Activated naive CD4-positive, alpha-beta T cell treated with anti-CD3 and anti-CD28 coated beads, Interleukin-2, amount 10 ng/mL, durations not matched to agents 7 days and 5 days (primary cell): ENCODE data around the gene SMYD1.

Source experiments
- CTCF ChIA-PET: fragments of 350-600 bp; sonication (Branson Sonifier 250); formaldehyde crosslinking; loops from one replicate; lab custom pipeline; 2021; ENCODE audit warnings: antibody characterized with exemption; lab: Charles Lee
- DNase-seq: peaks from one replicate; pipeline ENCODE4 v3.0.0-alpha.2; 2020
- H3K27ac Mint-ChIP-seq: one replicate; pipeline ENCODE4 v1.8.0; 2021; ENCODE audit warnings: mild to moderate bottlenecking, moderate library complexity, mixed read lengths
- H3K27me3 Mint-ChIP-seq: one replicate; pipeline ENCODE4 v1.8.0; 2021; ENCODE audit warnings: mild to moderate bottlenecking, mixed read lengths
- H3K36me3 Mint-ChIP-seq: one replicate; pipeline ENCODE4 v1.8.0; 2021; ENCODE audit warnings: mixed read lengths
- H3K4me1 Mint-ChIP-seq: one replicate; pipeline ENCODE4 v1.8.0; 2021; ENCODE audit warnings: mixed read lengths
- H3K4me3 Mint-ChIP-seq: one replicate; pipeline ENCODE4 v1.8.0; 2021; ENCODE audit warnings: mild to moderate bottlenecking, moderate library complexity, mixed read lengths
- H3K9me3 Mint-ChIP-seq: one replicate; pipeline ENCODE4 v1.8.0; 2021; ENCODE audit warnings: mixed read lengths

SMYD1 gene

DNA sequence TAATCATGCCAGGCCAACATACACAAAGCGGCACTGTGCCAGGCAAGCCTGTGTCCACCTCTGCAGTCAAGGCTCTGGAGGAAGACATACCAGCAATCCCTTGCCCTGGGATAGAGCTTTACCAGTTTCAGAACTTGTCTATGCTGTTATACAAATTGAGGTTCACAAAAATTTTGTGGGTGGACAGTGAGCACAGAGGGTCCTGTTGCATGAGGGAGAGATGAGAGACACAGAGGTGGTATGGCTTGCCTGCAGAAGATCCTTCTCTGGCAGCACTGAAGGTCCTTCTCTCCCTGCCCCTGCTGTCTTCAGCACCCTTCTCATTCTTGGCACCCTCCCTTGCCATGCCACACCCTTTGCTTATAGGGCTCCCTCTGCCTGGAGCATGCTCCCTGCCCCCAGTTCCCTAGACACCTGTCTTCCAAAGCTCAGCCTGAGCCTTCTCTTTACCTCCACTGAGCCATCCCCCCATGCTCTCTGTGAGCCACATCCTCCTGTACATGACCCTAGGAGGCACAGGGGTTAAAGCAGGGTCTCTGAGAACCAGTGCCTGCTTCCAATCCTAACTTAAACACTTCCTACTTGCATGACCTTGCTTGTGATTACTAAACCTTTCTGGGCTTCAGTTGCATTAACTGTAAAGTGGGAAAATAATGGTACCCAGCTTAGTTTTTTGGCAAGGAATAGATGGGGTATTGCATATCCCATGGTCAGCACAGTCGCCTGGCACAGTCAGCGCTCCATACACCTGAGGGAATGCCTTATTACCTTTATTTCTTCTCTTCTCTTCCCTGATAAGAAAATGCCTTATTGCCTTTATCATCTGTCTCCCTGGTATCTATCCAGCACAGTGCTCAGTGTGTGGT lies 59.4 kb downstream of the SMYD1 start:
- no peak for DNase-seq
- H3K4me1 Mint-ChIP-seq, result no peaks in the 10 kb centered on the region
- peaks cover 20% of the 10 kb centered on the region for H3K27me3 Mint-ChIP-seq
- no peaks in the 10 kb centered on the region for H3K36me3 Mint-ChIP-seq
- CTCF ChIA-PET, result no interaction called here
- H3K9me3 Mint-ChIP-seq, result no peaks in the 10 kb centered on the region
- H3K4me3 Mint-ChIP-seq, result no peak overlapping the region
- H3K27ac Mint-ChIP-seq, result peak overlapping the region; percentile 28

DNA sequence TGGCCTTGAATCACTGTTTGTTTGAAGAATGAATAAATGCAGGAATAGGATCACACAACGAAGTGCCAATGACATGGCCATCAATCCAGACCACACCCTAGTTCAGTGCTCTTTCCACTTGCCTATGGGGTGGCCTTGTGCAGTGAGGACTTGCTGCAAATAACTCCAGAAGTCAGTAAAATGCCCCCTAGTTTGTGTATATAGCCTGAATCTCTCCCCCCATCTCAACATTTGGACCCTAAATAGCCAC lies 59.9 kb downstream of the SMYD1 start:
- Mint-ChIP-seq H3K4me1 (no peaks in the 10 kb centered on the region), H3K36me3 (no peaks in the 10 kb centered on the region), H3K9me3 (no peaks in the 10 kb centered on the region), H3K27ac (no peak overlapping the region), H3K4me3 (no peak overlapping the region), H3K27me3 (peaks cover 18% of the 10 kb centered on the region)
- no peak for DNase-seq
- CTCF ChIA-PET, result no interaction called here

DNA sequence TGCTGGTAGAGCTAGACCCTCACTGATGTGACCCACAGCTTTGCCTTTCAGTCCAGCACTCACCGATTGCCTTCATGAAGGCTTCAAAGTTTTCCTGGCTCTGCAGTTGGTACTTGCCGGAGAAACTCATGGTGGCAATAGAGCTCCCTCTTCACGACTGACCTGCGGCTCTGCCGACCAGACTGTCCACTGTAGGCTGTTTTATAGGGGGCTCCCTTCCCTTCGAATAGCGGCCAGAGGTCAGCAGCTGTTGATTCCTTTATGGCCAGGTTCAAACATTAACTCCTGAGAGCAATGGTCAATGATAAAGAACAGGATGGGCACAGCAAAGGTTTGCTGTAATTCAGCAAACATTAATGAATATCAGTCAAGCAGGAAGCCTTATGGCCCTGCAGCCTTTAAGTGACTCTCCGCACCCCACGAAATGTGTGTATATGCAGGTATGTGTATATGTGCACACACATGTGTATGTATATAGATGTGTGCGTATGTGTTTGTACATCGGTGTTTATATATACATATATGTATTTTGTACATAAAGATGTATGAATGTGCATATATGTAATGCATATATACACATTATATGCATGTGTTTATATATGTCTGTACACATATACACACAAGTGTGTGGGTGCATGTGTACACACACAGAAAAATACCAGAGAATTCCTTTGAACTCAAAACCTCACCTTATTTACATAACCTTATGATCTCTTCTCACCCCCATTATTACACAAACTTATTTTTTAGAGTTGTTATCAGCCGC lies 60.4 kb downstream of the SMYD1 start, which contains the start of gene FABP1:
FABP1 (minus strand) TSS at position 175 of the 766 bp plus-strand sequence; CDS start at position 130, 45 bp downstream.
- no peak for DNase-seq
- Mint-ChIP-seq H3K4me3 (no peak within 1 kb of the TSS), H3K9me3 (no peaks in the 10 kb centered on the region), H3K27ac (no peak within 1 kb of the TSS), H3K36me3 (no peaks in the 10 kb centered on the region), H3K27me3 (peaks cover 17% of the 10 kb centered on the region), H3K4me1 (no peaks in the 10 kb centered on the region)
- CTCF ChIA-PET, result no interaction called here

DNA sequence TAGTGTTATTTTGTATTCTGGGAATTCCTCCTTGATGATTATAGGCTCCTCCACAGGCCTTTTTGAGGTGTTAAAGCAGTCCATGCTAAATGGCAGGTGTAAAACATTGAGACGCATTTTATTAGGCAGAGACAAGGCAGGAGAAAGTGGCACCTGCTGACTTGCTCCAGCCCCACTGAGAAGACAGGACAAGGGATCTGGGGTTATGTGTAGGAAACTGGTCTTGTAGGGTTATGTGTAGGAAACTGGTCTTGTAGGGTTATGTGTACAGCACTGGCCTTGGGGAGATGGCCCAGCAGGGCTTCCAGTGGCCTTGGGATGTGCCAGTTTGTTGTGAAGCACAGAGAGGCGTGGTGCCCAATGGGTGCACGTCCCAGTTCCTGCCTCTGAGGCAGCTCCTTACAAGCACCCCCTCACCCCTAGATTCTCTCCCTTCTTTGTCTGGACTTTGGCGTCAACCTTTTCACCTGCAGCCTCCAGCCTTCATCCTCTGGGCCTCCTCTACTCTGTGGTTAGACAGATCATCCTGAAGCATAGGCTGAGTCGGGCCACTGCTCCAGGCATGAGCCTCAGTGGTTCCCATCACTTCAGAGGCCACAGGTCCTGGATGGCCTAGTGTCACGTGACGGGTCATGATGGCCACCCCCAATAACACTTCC lies 61.2 kb downstream of the SMYD1 start:
- no peak for DNase-seq
- CTCF ChIA-PET, result no interaction called here
- peaks cover 17% of the 10 kb centered on the region for H3K27me3 Mint-ChIP-seq
- no peak overlapping the region for H3K27ac Mint-ChIP-seq
- no peak overlapping the region for H3K4me3 Mint-ChIP-seq
- H3K4me1 Mint-ChIP-seq, result no peaks in the 10 kb centered on the region
- no peaks in the 10 kb centered on the region for H3K36me3 Mint-ChIP-seq
- no peaks in the 10 kb centered on the region for H3K9me3 Mint-ChIP-seq

- no peaks in the 10 kb centered on the region for H3K36me3 Mint-ChIP-seq
- H3K27me3 Mint-ChIP-seq, result peaks cover 17% of the 10 kb centered on the region
- no peak overlapping the region for H3K27ac Mint-ChIP-seq
- H3K4me3 Mint-ChIP-seq, result no peak overlapping the region
- H3K9me3 Mint-ChIP-seq, result no peaks in the 10 kb centered on the region
- no peak for DNase-seq
- CTCF ChIA-PET, result no interaction called here
- no peaks in the 10 kb centered on the region for H3K4me1 Mint-ChIP-seq
Measured at GRCh38 chr2:88129313-88129959, 61.8 kb downstream of the SMYD1 start.

DNA sequence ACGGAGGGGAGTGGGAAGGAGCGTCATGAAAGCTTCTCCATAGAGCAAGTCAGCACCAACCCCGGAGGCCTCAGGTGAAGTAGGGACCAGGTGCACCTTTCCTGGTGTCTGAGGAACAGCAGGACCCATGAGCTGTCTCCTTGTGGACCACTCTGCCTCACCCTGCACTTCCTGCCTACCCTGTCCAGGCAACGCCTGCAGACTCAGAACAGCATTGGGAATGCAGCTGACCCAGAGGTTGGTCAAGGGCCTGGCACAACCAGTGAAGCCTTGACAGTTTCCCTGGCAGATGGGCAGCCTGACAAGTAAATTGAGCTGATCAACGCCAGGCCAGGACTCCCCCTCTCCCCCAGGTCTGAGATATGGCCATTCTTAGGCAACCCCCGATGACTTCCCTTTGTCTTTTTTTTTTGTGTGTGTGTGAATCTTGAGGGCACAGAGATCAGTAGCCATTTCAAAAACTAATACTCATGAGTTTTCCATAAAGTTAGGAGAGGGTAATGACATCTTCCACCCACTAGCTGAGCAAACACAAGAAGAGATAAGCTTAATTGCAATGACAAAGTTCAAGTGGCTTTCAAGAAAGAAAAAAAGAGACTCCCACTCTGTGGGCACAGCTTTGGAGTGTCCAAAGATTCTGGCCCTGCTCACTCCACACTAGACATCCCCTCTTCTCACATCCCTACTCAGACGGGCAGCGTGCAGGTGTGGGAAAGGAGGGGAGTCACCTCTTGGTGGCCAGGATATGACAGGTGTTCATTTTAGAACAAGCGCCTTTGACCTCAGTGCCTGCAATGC lies 63.8 kb downstream of the SMYD1 start:
- H3K36me3 Mint-ChIP-seq, result no peaks in the 10 kb centered on the region
- H3K4me3 Mint-ChIP-seq, result no peak overlapping the region
- H3K4me1 Mint-ChIP-seq, result no peaks in the 10 kb centered on the region
- peaks cover 15% of the 10 kb centered on the region for H3K27me3 Mint-ChIP-seq
- H3K9me3 Mint-ChIP-seq, result no peaks in the 10 kb centered on the region
- DNase-seq, result no peak
- CTCF ChIA-PET, result interaction anchor here (1.1 kb wide), 1 partner anchor 9 kb away, joined by 3 read pairs; no protein-coding TSS in a partner anchor
- no peak overlapping the region for H3K27ac Mint-ChIP-seq

- DNase-seq, result no peak
- H3K4me1 Mint-ChIP-seq, result no peaks in the 10 kb centered on the region
- CTCF ChIA-PET, result interaction anchor here (1.1 kb wide), 1 partner anchor 10 kb away, joined by 3 read pairs; no protein-coding TSS in a partner anchor
- H3K36me3 Mint-ChIP-seq, result no peaks in the 10 kb centered on the region
- no peaks in the 10 kb centered on the region for H3K9me3 Mint-ChIP-seq
- H3K27ac Mint-ChIP-seq, result no peak overlapping the region
- H3K27me3 Mint-ChIP-seq, result peaks cover 17% of the 10 kb centered on the region
- H3K4me3 Mint-ChIP-seq, result no peak overlapping the region
Measured at GRCh38 chr2:88131999-88132368, 64.4 kb downstream of the SMYD1 start.

DNA sequence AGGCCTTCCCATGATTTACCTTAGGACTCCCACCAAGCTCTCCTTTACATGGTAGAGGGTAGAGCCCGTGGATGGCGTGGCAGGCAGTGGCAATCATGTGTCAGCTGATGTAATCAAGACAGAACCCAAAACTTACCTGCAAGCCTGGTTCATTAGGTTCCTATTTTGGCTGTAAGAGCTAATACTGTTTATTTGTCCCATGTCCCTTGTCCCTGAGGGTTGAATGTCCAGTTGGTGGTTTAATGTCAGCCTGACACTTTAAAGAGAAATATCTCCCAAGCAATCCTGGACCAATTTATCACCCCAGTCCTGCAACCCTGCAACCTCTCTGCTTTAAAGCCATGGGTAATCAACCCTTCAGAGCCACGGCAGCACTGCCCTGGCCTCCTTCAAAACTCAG lies 66.2 kb downstream of the SMYD1 start:
- CTCF ChIA-PET, result no interaction called here
- H3K4me3 Mint-ChIP-seq, result no peak overlapping the region
- no peak for DNase-seq
- peaks cover 17% of the 10 kb centered on the region for H3K27me3 Mint-ChIP-seq
- H3K27ac Mint-ChIP-seq, result no peak overlapping the region
- no peaks in the 10 kb centered on the region for H3K4me1 Mint-ChIP-seq
- no peaks in the 10 kb centered on the region for H3K36me3 Mint-ChIP-seq
- H3K9me3 Mint-ChIP-seq, result no peaks in the 10 kb centered on the region

DNA sequence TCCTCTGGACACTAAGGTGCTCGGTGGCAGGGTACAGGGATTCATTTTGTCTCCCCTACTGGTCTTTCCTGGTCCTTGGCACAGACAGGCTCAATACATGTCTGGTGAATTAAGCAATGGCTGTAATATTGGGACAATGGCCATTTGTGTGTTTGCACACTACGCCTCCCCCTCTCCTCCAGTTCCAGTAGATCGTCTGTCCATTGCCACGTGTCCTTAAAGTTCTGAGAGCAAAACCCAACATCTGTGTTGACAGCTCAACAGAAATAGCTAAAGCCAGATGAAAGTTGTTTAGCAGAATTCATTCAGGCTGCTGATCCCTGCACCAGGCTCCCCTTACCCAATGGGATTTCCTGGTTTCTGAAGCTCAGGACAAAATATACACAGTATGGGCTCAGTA lies 69.2 kb downstream of the SMYD1 start:
- Mint-ChIP-seq H3K27ac (no peak overlapping the region), H3K27me3 (peaks cover 22% of the 10 kb centered on the region), H3K36me3 (no peaks in the 10 kb centered on the region), H3K4me3 (no peak overlapping the region), H3K4me1 (no peaks in the 10 kb centered on the region), H3K9me3 (no peaks in the 10 kb centered on the region)
- DNase-seq, result no peak
- CTCF ChIA-PET, result no interaction called here

- CTCF ChIA-PET, result no interaction called here
Measured at GRCh38 chr2:88137833-88138232, 70.2 kb downstream of the SMYD1 start.

GRCh38 chr2:88139203-88139702 lies 71.6 kb downstream of the SMYD1 start:
- CTCF ChIA-PET, result interaction anchor here (1.8 kb wide), 1 partner anchor 79 kb away, joined by 4 read pairs; no protein-coding TSS in a partner anchor
- no peaks in the 10 kb centered on the region for H3K9me3 Mint-ChIP-seq
- DNase-seq, result no peak
- H3K4me1 Mint-ChIP-seq, result no peaks in the 10 kb centered on the region
- no peaks in the 10 kb centered on the region for H3K36me3 Mint-ChIP-seq
- no peak overlapping the region for H3K4me3 Mint-ChIP-seq
- H3K27ac Mint-ChIP-seq, result no peak overlapping the region
- peaks cover 31% of the 10 kb centered on the region for H3K27me3 Mint-ChIP-seq

More at GRCh38 chr2:88137833-88138232, 70.2 kb downstream of the SMYD1 start:
- no peak overlapping the region for H3K4me3 Mint-ChIP-seq
- H3K36me3 Mint-ChIP-seq, result no peaks in the 10 kb centered on the region
- no peaks in the 10 kb centered on the region for H3K9me3 Mint-ChIP-seq
- no peak for DNase-seq
- H3K27me3 Mint-ChIP-seq, result peaks cover 28% of the 10 kb centered on the region
- no peak overlapping the region for H3K27ac Mint-ChIP-seq
- H3K4me1 Mint-ChIP-seq, result no peaks in the 10 kb centered on the region

DNA sequence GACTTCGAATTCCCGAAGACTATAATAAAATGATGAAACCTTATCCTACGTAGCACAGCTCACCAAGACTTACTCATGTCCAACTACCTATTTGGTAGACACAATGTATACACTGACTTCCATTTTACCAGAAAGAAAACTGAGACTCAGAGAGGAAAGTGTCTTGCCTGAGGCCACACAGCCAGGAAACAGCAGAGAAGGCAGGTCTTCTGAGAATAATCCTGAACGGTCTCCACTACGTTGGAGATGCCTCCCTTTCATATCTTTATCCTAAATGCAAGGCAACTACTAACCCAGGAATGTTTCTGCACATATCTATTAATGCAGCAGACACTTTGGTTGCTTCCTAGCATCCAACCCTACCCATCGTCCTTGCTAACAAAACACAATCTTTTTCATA lies 72.2 kb downstream of the SMYD1 start:
- DNase-seq, result no peak
- Mint-ChIP-seq H3K27ac (no peak overlapping the region), H3K9me3 (no peaks in the 10 kb centered on the region), H3K27me3 (peaks cover 31% of the 10 kb centered on the region), H3K36me3 (no peaks in the 10 kb centered on the region), H3K4me3 (no peak overlapping the region), H3K4me1 (no peaks in the 10 kb centered on the region)
- CTCF ChIA-PET, result interaction anchor here (1.8 kb wide), 1 partner anchor 79 kb away, joined by 4 read pairs; no protein-coding TSS in a partner anchor

DNA sequence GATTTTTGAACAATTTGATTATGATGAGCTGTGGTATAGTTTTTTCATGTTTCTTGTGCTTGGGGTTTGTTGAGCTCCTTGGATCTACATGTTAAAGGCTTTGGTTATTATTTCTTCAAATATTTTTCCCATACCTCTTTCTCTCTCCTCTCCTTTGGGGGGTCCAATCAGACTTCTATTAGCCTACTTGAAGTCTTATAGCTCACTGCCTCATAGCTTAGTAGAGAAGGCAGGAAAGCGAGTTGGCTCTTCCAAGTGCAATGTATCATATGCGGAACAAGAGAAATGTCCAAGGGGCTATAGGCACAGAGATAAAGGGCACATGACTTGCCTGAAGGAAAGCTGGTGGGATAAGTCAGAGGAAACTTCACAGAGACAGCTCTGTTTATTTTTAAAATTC lies 74.3 kb downstream of the SMYD1 start:
- H3K27ac Mint-ChIP-seq, result no peak overlapping the region
- no peaks in the 10 kb centered on the region for H3K4me1 Mint-ChIP-seq
- no peaks in the 10 kb centered on the region for H3K9me3 Mint-ChIP-seq
- H3K27me3 Mint-ChIP-seq, result peaks cover 22% of the 10 kb centered on the region
- no peak for DNase-seq
- no peaks in the 10 kb centered on the region for H3K36me3 Mint-ChIP-seq
- CTCF ChIA-PET, result interaction anchor here (0.7 to 1.0 kb wide), 3 partner anchors 18 to 136 kb away, joined by 3 read pairs; no protein-coding TSS in a partner anchor
- H3K4me3 Mint-ChIP-seq, result no peak overlapping the region
